Cardiac muscle cell (in vitro differentiated cells and primary cell): ENCODE measurements around the gene PGBD1. TPM values are rescaled to one million over a fixed set of nuclear protein-coding genes. Genes with fewer than 3 reads are reported as not detected.
A peak's percentile ranks its signal among the peaks of the same experiment; 100 is the strongest.

Experiments used
- DNase-seq, 2 donors: peaks; one replicate each; pipeline versions ENCODE4 v3.0.0 to v3.0.0-alpha.2; 2010 to 2017; ENCODE audit warnings: low read depth in 1 of 2, low spot score in 1 of 2
- H3K27ac ChIP-seq: fragments of 200-600 bp; sonication (generic); 2 replicates; pipeline ENCODE4 v1.5.1; 2016
- H3K27me3 ChIP-seq: fragments of 200-600 bp; sonication (generic); 2 replicates; pipeline ENCODE4 v1.6.0; 2016; ENCODE audit warnings: control low read depth
- H3K36me3 ChIP-seq: fragments of 200-600 bp; sonication (generic); 2 replicates; pipeline ENCODE4 v1.5.1; 2016; ENCODE audit warnings: control low read depth
- H3K4me1 ChIP-seq: fragments of 200-600 bp; sonication (generic); 2 replicates; pipeline ENCODE4 v1.8.1; 2017; ENCODE audit warnings: low read depth, mild to moderate bottlenecking, mixed run types
- H3K4me3 ChIP-seq: fragments of 200-600 bp; sonication (generic); 2 replicates; pipeline ENCODE4 v1.5.1; 2016; ENCODE audit warnings: mild to moderate bottlenecking
- H3K9me3 ChIP-seq: fragments of 200-600 bp; sonication (generic); 2 replicates; pipeline ENCODE4 v1.5.1; 2017; ENCODE audit warnings: low read depth, mild to moderate bottlenecking, control low read depth
- CTCF ChIP-seq: IDR thresholded peaks from 2 replicates; pipeline ENCODE4 v1.5.1; 2012; ENCODE audit warnings: low read depth, mild to moderate bottlenecking, low read length
- polyA plus RNA-seq: library from polyadenylated mRNA; unstranded; fragments of >200 nt; fragmentation: Nextera tagmentation; extraction: Ambion mirVana; gene quantifications from 2 replicates; pipeline ENCODE4 v1.2.1, GENCODE V29; 2016
- total RNA-seq: library from RNA; depleted of rRNA; stranded (reverse); fragments of >200 nt; gene quantifications from 2 replicates; pipeline ENCODE4 v1.2.3, GENCODE V29; 2016

Gene PGBD1
- total and polyA plus RNA-seq, 2 experiments from 2014 or later, result 7.5 to 8.2 TPM

- peak; percentile 84 to 94 for DNase-seq
- TF ChIP-seq CTCF, result no peak
- peak within 1 kb of the TSS; percentile 78 for H3K4me3 ChIP-seq
- peaks cover 13% of the 10 kb centered on the region for H3K36me3 ChIP-seq
- H3K9me3 ChIP-seq, result no peaks in the 10 kb centered on the region
- H3K27me3 ChIP-seq, result no peaks in the 10 kb centered on the region
- peaks cover 12% of the 10 kb centered on the region for H3K4me1 ChIP-seq
- peak within 1 kb of the TSS; percentile 12 for H3K27ac ChIP-seq
These were observed 29.1 kb upstream of the PGBD1 start, which contains the start of gene ZKSCAN4 for GRCh38 chr6:28252009-28252975. Gene ZKSCAN4 (minus strand): TSS chr6:28252269. CDS start chr6:28251980, 289 bp downstream.

GRCh38 chr6:28254121-28254519, 27.3 kb upstream of the PGBD1 start:
- no peak for TF ChIP-seq CTCF
- H3K4me3 ChIP-seq, result no peak overlapping the region
- no peak for DNase-seq
- peaks cover 4% of the 10 kb centered on the region for H3K36me3 ChIP-seq
- H3K4me1 ChIP-seq, result peaks cover 12% of the 10 kb centered on the region
- H3K9me3 ChIP-seq, result no peaks in the 10 kb centered on the region
- no peak overlapping the region for H3K27ac ChIP-seq
- no peaks in the 10 kb centered on the region for H3K27me3 ChIP-seq

GRCh38 chr6:28257042-28257441, 24.3 kb upstream of the PGBD1 start:
- peaks cover 4% of the 10 kb centered on the region for H3K4me1 ChIP-seq
- TF ChIP-seq CTCF, result no peak
- no peak for DNase-seq
- H3K36me3 ChIP-seq, result no peaks in the 10 kb centered on the region
- H3K27me3 ChIP-seq, result no peaks in the 10 kb centered on the region
- H3K4me3 ChIP-seq, result no peak overlapping the region
- no peak overlapping the region for H3K27ac ChIP-seq
- no peaks in the 10 kb centered on the region for H3K9me3 ChIP-seq

GRCh38 chr6:28258877-28259777, 22.2 kb upstream of the PGBD1 start, which contains the start of gene NKAPL:
Gene NKAPL (plus strand): TSS chr6:28259297. CDS start chr6:28259372, 75 bp downstream.
- no peak within 1 kb of the TSS for H3K27ac ChIP-seq
- no peaks in the 10 kb centered on the region for H3K36me3 ChIP-seq
- no peaks in the 10 kb centered on the region for H3K4me1 ChIP-seq
- H3K27me3 ChIP-seq, result no peaks in the 10 kb centered on the region
- no peaks in the 10 kb centered on the region for H3K9me3 ChIP-seq
- no peak within 1 kb of the TSS for H3K4me3 ChIP-seq
- peak in 1 of 2 donors; percentile 93 for DNase-seq
- TF ChIP-seq CTCF, result no peak

- Histone ChIP-seq H3K36me3 (no peaks in the 10 kb centered on the region), H3K4me3 (no peak overlapping the region), H3K9me3 (no peaks in the 10 kb centered on the region), H3K4me1 (peaks cover 8% of the 10 kb centered on the region), H3K27ac (no peak overlapping the region), H3K27me3 (no peaks in the 10 kb centered on the region)
- no peak for DNase-seq
- TF ChIP-seq CTCF, result no peak
These were observed 17.4 kb upstream of the PGBD1 start for GRCh38 chr6:28263922-28264321.
